Measurements from ENCODE around the gene POLD2. TPM values are rescaled to one million over a fixed set of nuclear protein-coding genes. Genes with fewer than 3 reads are reported as not detected.

The POLD2 gene
- total and polyA plus RNA-seq, 2 donors (not counting 3 experiments of a cell fraction or from before 2014, with no cell fraction given), result 96.5 to 122 TPM

- no peak for FAIRE-seq
- Histone ChIP-seq H3K79me2 (ENCODE audit: control insufficient read depth, insufficient read depth, low read length) (no peaks in the 10 kb centered on the region), H3K9me3 (replicated peaks; ENCODE audit: control insufficient read depth, insufficient read depth, low read length) (no peaks in the 10 kb centered on the region), H3K4me3 (replicated peaks in 1 of 3; ENCODE audit: insufficient read depth in 1 of 3, low read depth in 1 of 3, low read length in 3 of 3) (no peak overlapping the region), H3K9ac (replicated peaks; ENCODE audit: extremely low read depth, insufficient read depth, low read length) (no peak overlapping the region), H3K4me1 (ENCODE audit: control insufficient read depth, extremely low read depth, insufficient read depth, low read length) (no peaks in the 10 kb centered on the region), H3K36me3 (ENCODE audit: control insufficient read depth in 2 of 2, extremely low read depth in 1 of 2, insufficient read depth in 2 of 2, low read length in 2 of 2) (no peaks in the 10 kb centered on the region), H4K20me1 (replicated peaks; ENCODE audit: control insufficient read depth, extremely low read depth, insufficient read depth, low read length) (no peaks in the 10 kb centered on the region), H2AFZ (ENCODE audit: low read depth, low read length) (no peak overlapping the region), H3K27me3 (ENCODE audit: control insufficient read depth in 2 of 2, insufficient read depth in 2 of 2, low read length in 2 of 2) (no peaks in the 10 kb centered on the region), H3K9me1 (replicated peaks; ENCODE audit: control insufficient read depth, extremely low read depth, insufficient read depth, low read length) (no peaks in the 10 kb centered on the region), H3K4me2 (ENCODE audit: insufficient read depth, low read length) (no peak overlapping the region), H3K27ac (ENCODE audit: insufficient read depth, low read depth, low read length) (no peak overlapping the region)
- no peak for TF ChIP-seq MYC (IDR thresholded peaks at IDR 0.05; ENCODE audit: low read depth, low read length)
- no peak for TF ChIP-seq EZH2 (IDR thresholded peaks at IDR 0.05; ENCODE audit: borderline replicate concordance, low read depth, low read length, severe bottlenecking)
- no peak for TF ChIP-seq JUN (IDR thresholded peaks at IDR 0.05; ENCODE audit: borderline replicate concordance, insufficient read depth, insufficient read length, low read depth)
- no peak for TF ChIP-seq POLR2A (IDR thresholded peaks at IDR 0.05; ENCODE audit: low read depth, low read length)
- no peak for TF ChIP-seq MAX (IDR thresholded peaks at IDR 0.05; ENCODE audit: insufficient read depth, insufficient read length)
- no peak for TF ChIP-seq GATA2 (IDR thresholded peaks at IDR 0.05; ENCODE audit: insufficient read depth, insufficient read length, low read depth, low read length)
- POLR2A ChIA-PET, result no interaction called here
- intact Hi-C loops (cut with micrococcal nuclease), result no loop called here
- CTCF ChIA-PET, result interaction anchor here (1.1 kb wide), 1 partner anchor 17 kb away, joined by 3 read pairs; no protein-coding TSS in a partner anchor
- dilution Hi-C loops (cut with MboI; ENCODE audit: extremely low pct_ligation_motif_present, low sequenced_read_pairs), result no loop called here
- no peak for DNase-seq (ENCODE audit: low read depth, low spot score)
- no TSS peak for BruUV-seq (replicated peaks)
These were observed 30.6 kb upstream of the POLD2 start for GRCh38 chr7:44153948-44154335.

GRCh38 chr7:44152971-44153947 is 29.9 kb upstream of the POLD2 start:
- ChIA-PET POLR2A (no interaction called here), CTCF (no interaction called here)
- no peaks in the 10 kb centered on the region for H3K9me1 ChIP-seq (replicated peaks; ENCODE audit: control insufficient read depth, extremely low read depth, insufficient read depth, low read length)
- H3K79me2 ChIP-seq (ENCODE audit: control insufficient read depth, insufficient read depth, low read length), result no peaks in the 10 kb centered on the region
- H3K4me3 ChIP-seq (replicated peaks in 1 of 3; ENCODE audit: insufficient read depth in 1 of 3, low read depth in 1 of 3, low read length in 3 of 3), result no peak overlapping the region
- dilution Hi-C loops (cut with MboI; ENCODE audit: extremely low pct_ligation_motif_present, low sequenced_read_pairs), result no loop called here
- H3K27me3 ChIP-seq (ENCODE audit: control insufficient read depth in 2 of 2, insufficient read depth in 2 of 2, low read length in 2 of 2), result no peaks in the 10 kb centered on the region
- H3K27ac ChIP-seq (ENCODE audit: insufficient read depth, low read depth, low read length), result no peak overlapping the region
- H3K36me3 ChIP-seq (ENCODE audit: control insufficient read depth in 2 of 2, extremely low read depth in 1 of 2, insufficient read depth in 2 of 2, low read length in 2 of 2), result no peaks in the 10 kb centered on the region
- no peak overlapping the region for H2AFZ ChIP-seq (ENCODE audit: low read depth, low read length)
- no peak for TF ChIP-seq JUN (IDR thresholded peaks at IDR 0.05; ENCODE audit: borderline replicate concordance, insufficient read depth, insufficient read length, low read depth)
- no peaks in the 10 kb centered on the region for H3K9me3 ChIP-seq (replicated peaks; ENCODE audit: control insufficient read depth, insufficient read depth, low read length)
- DNase-seq (ENCODE audit: low read depth, low spot score) (no peak), FAIRE-seq (no peak)
- H3K4me2 ChIP-seq (ENCODE audit: insufficient read depth, low read length), result no peak overlapping the region
- H3K4me1 ChIP-seq (ENCODE audit: control insufficient read depth, extremely low read depth, insufficient read depth, low read length), result no peaks in the 10 kb centered on the region
- BruUV-seq (replicated peaks), result no TSS peak
- H3K9ac ChIP-seq (replicated peaks; ENCODE audit: extremely low read depth, insufficient read depth, low read length), result no peak overlapping the region
- no peaks in the 10 kb centered on the region for H4K20me1 ChIP-seq (replicated peaks; ENCODE audit: control insufficient read depth, extremely low read depth, insufficient read depth, low read length)
- intact Hi-C loops (cut with micrococcal nuclease), result no loop called here
